NB4 (cell line): Measurements from ENCODE around the gene YPEL3.

Source experiments
- MAX ChIP-seq: IDR thresholded peaks from 2 replicates; pipeline ENCODE4 v1.6.1; 2011; ENCODE audit warnings: low read depth, low read length
- POLR2A ChIP-seq: IDR thresholded peaks from 2 replicates; pipeline ENCODE4 v1.6.1; 2011; ENCODE audit warnings: mild to moderate bottlenecking; ENCODE audit not compliant: insufficient read length; ENCODE audit errors: extremely low read depth
- TF ChIP-seq, protein P1 (sequence below): IDR thresholded peaks from one replicate; pipeline ENCODE4 v1.5.1; 2012; ENCODE audit warnings: low read depth, low read length

DNA sequence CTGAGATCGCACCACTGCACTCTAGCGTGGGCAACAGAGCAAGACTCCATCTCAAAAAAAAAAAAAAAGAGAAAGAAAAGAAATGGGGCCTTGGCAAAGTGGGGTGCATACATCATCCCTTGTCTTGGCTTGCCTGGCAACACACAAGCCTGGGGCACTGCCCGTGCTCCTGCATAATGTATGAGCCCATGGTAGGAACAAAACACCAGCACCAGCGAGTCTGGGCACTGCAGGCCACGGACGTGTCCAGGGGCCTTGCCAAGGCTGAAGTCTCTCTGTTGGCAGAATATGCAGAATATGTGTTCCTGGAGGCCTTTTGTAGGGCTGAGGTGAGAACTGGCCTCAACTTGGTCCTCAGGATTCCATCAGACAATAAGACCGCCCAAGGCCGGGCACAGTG is 46.1 kb downstream of the YPEL3 start:
- TF ChIP-seq, protein P1, sequence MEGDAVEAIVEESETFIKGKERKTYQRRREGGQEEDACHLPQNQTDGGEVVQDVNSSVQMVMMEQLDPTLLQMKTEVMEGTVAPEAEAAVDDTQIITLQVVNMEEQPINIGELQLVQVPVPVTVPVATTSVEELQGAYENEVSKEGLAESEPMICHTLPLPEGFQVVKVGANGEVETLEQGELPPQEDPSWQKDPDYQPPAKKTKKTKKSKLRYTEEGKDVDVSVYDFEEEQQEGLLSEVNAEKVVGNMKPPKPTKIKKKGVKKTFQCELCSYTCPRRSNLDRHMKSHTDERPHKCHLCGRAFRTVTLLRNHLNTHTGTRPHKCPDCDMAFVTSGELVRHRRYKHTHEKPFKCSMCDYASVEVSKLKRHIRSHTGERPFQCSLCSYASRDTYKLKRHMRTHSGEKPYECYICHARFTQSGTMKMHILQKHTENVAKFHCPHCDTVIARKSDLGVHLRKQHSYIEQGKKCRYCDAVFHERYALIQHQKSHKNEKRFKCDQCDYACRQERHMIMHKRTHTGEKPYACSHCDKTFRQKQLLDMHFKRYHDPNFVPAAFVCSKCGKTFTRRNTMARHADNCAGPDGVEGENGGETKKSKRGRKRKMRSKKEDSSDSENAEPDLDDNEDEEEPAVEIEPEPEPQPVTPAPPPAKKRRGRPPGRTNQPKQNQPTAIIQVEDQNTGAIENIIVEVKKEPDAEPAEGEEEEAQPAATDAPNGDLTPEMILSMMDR = no peak
- TF ChIP-seq POLR2A (no peak), MAX (no peak)
